Activated B cell treated with CpG ODN at 0.5 μM for 24 hours (primary cell): ENCODE measurements around the gene KIAA1217. TPM values are rescaled to one million over a fixed set of nuclear protein-coding genes. Genes with fewer than 3 reads are reported as not detected.

Experiments
- ATAC-seq: fragments of 200-7000 bp; cut with Tn5 transposase; one replicate; pipeline ENCODE4 v1.10.0; 2021; ENCODE audit warnings: low read depth, mild to moderate bottlenecking, moderate library complexity
- CTCF ChIA-PET: fragments of 350-600 bp; sonication (Branson Sonifier 250); formaldehyde crosslinking; loops from one replicate; lab custom pipeline; 2021; ENCODE audit warnings: antibody characterized with exemption; lab: Charles Lee
- POLR2A ChIA-PET: fragments of 350-600 bp; sonication (Branson Sonifier 250); formaldehyde crosslinking; loops from one replicate; lab custom pipeline; 2021; ENCODE audit warnings: antibody characterized with exemption; lab: Charles Lee
- DNase-seq: peaks from one replicate; pipeline ENCODE4 v3.0.0; 2022
- H3K27ac Mint-ChIP-seq: one replicate; pipeline ENCODE4 v1.8.0; 2020; ENCODE audit warnings: mixed read lengths
- H3K27me3 Mint-ChIP-seq: one replicate; pipeline ENCODE4 v1.8.0; 2021; ENCODE audit warnings: mixed read lengths
- H3K36me3 Mint-ChIP-seq: one replicate; pipeline ENCODE4 v1.8.0; 2021; ENCODE audit warnings: low read depth, mixed read lengths
- H3K4me1 Mint-ChIP-seq: one replicate; pipeline ENCODE4 v1.8.0; 2021; ENCODE audit warnings: mixed read lengths
- H3K4me3 Mint-ChIP-seq: one replicate; pipeline ENCODE4 v1.8.0; 2020; ENCODE audit warnings: mild to moderate bottlenecking, mixed read lengths
- H3K9me3 Mint-ChIP-seq: one replicate; pipeline ENCODE4 v1.8.0; 2020; ENCODE audit warnings: mixed read lengths
- CTCF ChIP-seq: fragments of 200-600 bp; IDR thresholded peaks from one replicate; pipeline ENCODE4 v1.8.0; 2022; ENCODE audit warnings: antibody characterized with exemption, mild to moderate bottlenecking
- intact Hi-C: fragments of 100-400 bp; cut with micrococcal nuclease; formaldehyde crosslinking; loops from one replicate; pipeline ENCODE4 v1.15.1; 2024
- total RNA-seq: library from RNA; stranded (reverse); gene quantifications from 2 replicates; pipeline ENCODE4 v1.2.3, GENCODE V29; 2022

Gene KIAA1217
- total RNA-seq, 1 donor from 2014 or later = 0.71 TPM

GRCh38 chr10:24465124-24465874, 256.4 kb downstream of the KIAA1217 start:
- no peaks in the 10 kb centered on the region for H3K9me3 Mint-ChIP-seq
- H3K27me3 Mint-ChIP-seq = no peaks in the 10 kb centered on the region
- ATAC-seq (no peak), DNase-seq (no peak)
- TF ChIP-seq CTCF = no peak
- H3K27ac Mint-ChIP-seq = no peak overlapping the region
- no peaks in the 10 kb centered on the region for H3K4me1 Mint-ChIP-seq
- intact Hi-C loops = no loop called here
- no peaks in the 10 kb centered on the region for H3K36me3 Mint-ChIP-seq
- ChIA-PET CTCF (no interaction called here), POLR2A (no interaction called here)
- no peak overlapping the region for H3K4me3 Mint-ChIP-seq

- ATAC-seq (no peak), DNase-seq (no peak)
- TF ChIP-seq CTCF = no peak
- no peaks in the 10 kb centered on the region for H3K36me3 Mint-ChIP-seq
- H3K27me3 Mint-ChIP-seq = no peaks in the 10 kb centered on the region
- H3K9me3 Mint-ChIP-seq = no peaks in the 10 kb centered on the region
- no peaks in the 10 kb centered on the region for H3K4me1 Mint-ChIP-seq
- no peak overlapping the region for H3K27ac Mint-ChIP-seq
- intact Hi-C loops = no loop called here
- ChIA-PET CTCF (no interaction called here), POLR2A (no interaction called here)
- H3K4me3 Mint-ChIP-seq = no peak overlapping the region
Measured at GRCh38 chr10:24465891-24466818, 257.2 kb downstream of the KIAA1217 start.

GRCh38 chr10:24467136-24467535, 258.2 kb downstream of the KIAA1217 start:
- Mint-ChIP-seq H3K4me1 (no peaks in the 10 kb centered on the region), H3K9me3 (no peaks in the 10 kb centered on the region), H3K36me3 (no peaks in the 10 kb centered on the region), H3K27ac (no peak overlapping the region), H3K4me3 (no peak overlapping the region), H3K27me3 (no peaks in the 10 kb centered on the region)
- intact Hi-C loops = no loop called here
- ChIA-PET POLR2A (no interaction called here), CTCF (no interaction called here)
- DNase-seq (no peak), ATAC-seq (no peak)
- no peak for TF ChIP-seq CTCF

- no peaks in the 10 kb centered on the region for H3K27me3 Mint-ChIP-seq
- ChIA-PET POLR2A (no interaction called here), CTCF (no interaction called here)
- no peaks in the 10 kb centered on the region for H3K4me1 Mint-ChIP-seq
- H3K36me3 Mint-ChIP-seq = no peaks in the 10 kb centered on the region
- DNase-seq = no peak
- H3K27ac Mint-ChIP-seq = no peak overlapping the region
- no peak for TF ChIP-seq CTCF
- intact Hi-C loops = no loop called here
- no peaks in the 10 kb centered on the region for H3K9me3 Mint-ChIP-seq
- H3K4me3 Mint-ChIP-seq = no peak overlapping the region
- ATAC-seq = no peak
Measured at GRCh38 chr10:24467605-24468004, 258.7 kb downstream of the KIAA1217 start.

GRCh38 chr10:24468281-24468751, 259.4 kb downstream of the KIAA1217 start:
- H3K27ac Mint-ChIP-seq = no peak overlapping the region
- ChIA-PET CTCF (no interaction called here), POLR2A (no interaction called here)
- no peaks in the 10 kb centered on the region for H3K9me3 Mint-ChIP-seq
- H3K27me3 Mint-ChIP-seq = no peaks in the 10 kb centered on the region
- H3K36me3 Mint-ChIP-seq = no peaks in the 10 kb centered on the region
- DNase-seq (no peak), ATAC-seq (no peak)
- no peak overlapping the region for H3K4me3 Mint-ChIP-seq
- H3K4me1 Mint-ChIP-seq = no peaks in the 10 kb centered on the region
- intact Hi-C loops = no loop called here
- TF ChIP-seq CTCF = no peak
